PC-3 (cell line): Measurements from ENCODE around the gene MEST. TPM values are rescaled to one million over a fixed set of nuclear protein-coding genes. Genes with fewer than 3 reads are reported as not detected.
"Not testable (repeated sequence)": the region's sequence is repeated elsewhere in the genome, so short reads cannot be mapped to it uniquely, and the experiment has no call there.

Source experiments
- ATAC-seq: fragments of 200-7000 bp; cut with Tn5 transposase; 2 replicates; pipeline ENCODE4 v1.9.1; 2020; ENCODE audit warnings: mild to moderate bottlenecking, moderate library complexity
- BruUV-seq: library from RNA; stranded (reverse); fragments of 400-500 nt; replicated peaks from 2 replicates; lab custom pipeline; 2021; lab: Mats Ljungman, UMichigan
- CTCF ChIA-PET: fragments of 300-600 bp; sonication (Branson Sonifier 250); formaldehyde crosslinking; loops from one replicate; lab custom pipeline; 2022; ENCODE audit warnings: antibody characterized with exemption; lab: Charles Lee
- POLR2A ChIA-PET: fragments of 300-600 bp; sonication (Branson Sonifier 250); formaldehyde crosslinking; loops from one replicate; lab custom pipeline; 2022; ENCODE audit warnings: antibody characterized with exemption; ENCODE audit not compliant: unreplicated experiment; lab: Charles Lee
- DNase-seq: peaks from one replicate; pipeline ENCODE4 v3.0.0-alpha.2; 2015
- H2AFZ ChIP-seq: fragments of 300-600 bp; sonication (generic); 2 replicates; pipeline ENCODE4 v1.6.0; 2016; ENCODE audit warnings: antibody characterized with exemption, low read length
- H3F3A ChIP-seq: fragments of 300-600 bp; sonication (generic); one replicate; pipeline ENCODE4 v1.6.0; 2017; ENCODE audit warnings: antibody characterized with exemption, low read length, control low read depth, mild to moderate bottlenecking; ENCODE audit not compliant: unreplicated experiment
- H3K27ac ChIP-seq: fragments of 300-600 bp; sonication (generic); 2 replicates; pipeline ENCODE4 v1.5.1; 2016; ENCODE audit warnings: mild to moderate bottlenecking, low read length
- H3K27me3 ChIP-seq: fragments of 300-600 bp; sonication (generic); 2 replicates; pipeline ENCODE4 v1.6.1; 2016; ENCODE audit warnings: low read length, mixed read lengths
- H3K36me3 ChIP-seq: fragments of 300-600 bp; sonication (generic); 2 replicates; pipeline ENCODE4 v1.6.1; 2016; ENCODE audit warnings: low read depth, mixed run types, low read length, mixed read lengths
- H3K4me1 ChIP-seq: fragments of 300-600 bp; sonication (generic); 2 replicates; pipeline ENCODE4 v1.5.1; 2016; ENCODE audit warnings: low read length; ENCODE audit not compliant: insufficient read depth
- H3K4me2 ChIP-seq: fragments of 300-600 bp; sonication (generic); 2 replicates; pipeline ENCODE4 v1.6.0; 2016; ENCODE audit warnings: low read length
- H3K4me3 ChIP-seq: fragments of 300-600 bp; sonication (generic); 2 replicates; pipeline ENCODE4 v1.5.1; 2016; ENCODE audit warnings: mild to moderate bottlenecking, low read length, mixed read lengths
- H3K79me2 ChIP-seq: fragments of 300-600 bp; sonication (generic); 2 replicates; pipeline ENCODE4 v1.6.1; 2017; ENCODE audit warnings: low read length, mixed read lengths
- H3K9ac ChIP-seq: fragments of 300-600 bp; sonication (generic); 2 replicates; pipeline ENCODE4 v1.6.0; 2016; ENCODE audit warnings: mild to moderate bottlenecking, low read length
- H3K9me2 ChIP-seq: fragments of 300-600 bp; sonication (generic); replicated peaks from 2 replicates; pipeline ENCODE4 v1.6.1; 2016; ENCODE audit warnings: mixed run types, low read length, mixed read lengths
- H3K9me3 ChIP-seq: fragments of 300-600 bp; sonication (generic); 2 replicates; pipeline ENCODE4 v1.6.1; 2016; ENCODE audit warnings: low read length, mixed read lengths
- H4K20me1 ChIP-seq: fragments of 300-600 bp; sonication (generic); 2 replicates; pipeline ENCODE4 v1.6.1; 2016; ENCODE audit warnings: low read length, mixed read lengths
- EZH2 ChIP-seq: fragments of 300-600 bp; sonication (generic); IDR thresholded peaks from one replicate; pipeline ENCODE4 v1.6.1; 2017; ENCODE audit warnings: antibody characterized with exemption, mild to moderate bottlenecking, low read length; ENCODE audit not compliant: unreplicated experiment
- EZH2phosphoT487 ChIP-seq: fragments of 300-600 bp; sonication (generic); IDR thresholded peaks from 2 replicates; pipeline ENCODE4 v1.6.1; 2018; ENCODE audit warnings: mild to moderate bottlenecking, antibody characterized with exemption, low read length, borderline replicate concordance
- intact Hi-C: fragments of 100-400 bp; cut with micrococcal nuclease; formaldehyde crosslinking; loops from 2 replicates; pipeline ENCODE4 v1.9.0; 2023
- total RNA-seq: library from RNA; depleted of rRNA; stranded (reverse); fragments of >200 nt; gene quantifications from 2 replicates; pipeline ENCODE4 v1.2.3, GENCODE V29; 2014
- TF ChIP-seq, protein P1 (sequence below): fragments of 300-600 bp; sonication (generic); conservative IDR thresholded peaks from 2 replicates; pipeline ENCODE4 v1.5.1; 2017; ENCODE audit warnings: antibody characterized with exemption, low read depth, mild to moderate bottlenecking, low read length

The MEST gene
- total RNA-seq, 1 experiment from 2014 or later, result 25.2 TPM

DNA sequence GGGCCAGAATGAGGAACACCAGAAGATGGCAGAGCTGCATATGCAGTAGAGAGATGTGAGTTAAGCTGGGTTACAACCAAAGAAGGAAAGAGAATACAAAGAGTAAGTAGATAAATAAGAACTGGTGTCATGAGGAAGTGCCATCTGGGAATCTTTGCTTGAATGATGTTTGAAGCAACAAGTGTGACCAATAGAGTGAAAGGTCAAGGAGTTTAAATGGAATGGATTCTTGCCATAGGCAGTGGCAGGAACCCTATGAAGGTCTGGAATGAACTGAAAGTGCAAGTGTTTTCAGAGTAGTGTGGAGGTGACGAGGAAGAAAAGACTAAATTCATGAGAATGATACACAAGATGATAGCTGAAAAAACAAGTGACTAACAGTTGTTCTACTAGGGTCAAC, 21.6 kb downstream of the MEST start:
- Histone ChIP-seq H3K4me1 (no peaks in the 10 kb centered on the region), H3K79me2 (no peaks in the 10 kb centered on the region), H3K4me3 (no peak overlapping the region), H3K9ac (no peak overlapping the region), H4K20me1 (no peaks in the 10 kb centered on the region), H3K36me3 (no peaks in the 10 kb centered on the region), H3F3A (no peaks in the 10 kb centered on the region), H3K9me2 (no peaks in the 10 kb centered on the region), H2AFZ (no peak overlapping the region), H3K27me3 (no peaks in the 10 kb centered on the region), H3K27ac (no peak overlapping the region), H3K9me3 (no peaks in the 10 kb centered on the region), H3K4me2 (no peak overlapping the region)
- DNase-seq, result no peak
- no peak for TF ChIP-seq EZH2
- TF ChIP-seq, protein P1, sequence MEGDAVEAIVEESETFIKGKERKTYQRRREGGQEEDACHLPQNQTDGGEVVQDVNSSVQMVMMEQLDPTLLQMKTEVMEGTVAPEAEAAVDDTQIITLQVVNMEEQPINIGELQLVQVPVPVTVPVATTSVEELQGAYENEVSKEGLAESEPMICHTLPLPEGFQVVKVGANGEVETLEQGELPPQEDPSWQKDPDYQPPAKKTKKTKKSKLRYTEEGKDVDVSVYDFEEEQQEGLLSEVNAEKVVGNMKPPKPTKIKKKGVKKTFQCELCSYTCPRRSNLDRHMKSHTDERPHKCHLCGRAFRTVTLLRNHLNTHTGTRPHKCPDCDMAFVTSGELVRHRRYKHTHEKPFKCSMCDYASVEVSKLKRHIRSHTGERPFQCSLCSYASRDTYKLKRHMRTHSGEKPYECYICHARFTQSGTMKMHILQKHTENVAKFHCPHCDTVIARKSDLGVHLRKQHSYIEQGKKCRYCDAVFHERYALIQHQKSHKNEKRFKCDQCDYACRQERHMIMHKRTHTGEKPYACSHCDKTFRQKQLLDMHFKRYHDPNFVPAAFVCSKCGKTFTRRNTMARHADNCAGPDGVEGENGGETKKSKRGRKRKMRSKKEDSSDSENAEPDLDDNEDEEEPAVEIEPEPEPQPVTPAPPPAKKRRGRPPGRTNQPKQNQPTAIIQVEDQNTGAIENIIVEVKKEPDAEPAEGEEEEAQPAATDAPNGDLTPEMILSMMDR, result no peak
- TF ChIP-seq EZH2phosphoT487, result no peak
- POLR2A ChIA-PET, result interaction anchor here (0.6 kb wide), 1 partner anchor 311 kb away, joined by 4 read pairs; no protein-coding TSS in a partner anchor
- CTCF ChIA-PET, result no interaction called here
- intact Hi-C loops, result no loop called here
- BruUV-seq, result no TSS peak
- no peak for ATAC-seq

DNA sequence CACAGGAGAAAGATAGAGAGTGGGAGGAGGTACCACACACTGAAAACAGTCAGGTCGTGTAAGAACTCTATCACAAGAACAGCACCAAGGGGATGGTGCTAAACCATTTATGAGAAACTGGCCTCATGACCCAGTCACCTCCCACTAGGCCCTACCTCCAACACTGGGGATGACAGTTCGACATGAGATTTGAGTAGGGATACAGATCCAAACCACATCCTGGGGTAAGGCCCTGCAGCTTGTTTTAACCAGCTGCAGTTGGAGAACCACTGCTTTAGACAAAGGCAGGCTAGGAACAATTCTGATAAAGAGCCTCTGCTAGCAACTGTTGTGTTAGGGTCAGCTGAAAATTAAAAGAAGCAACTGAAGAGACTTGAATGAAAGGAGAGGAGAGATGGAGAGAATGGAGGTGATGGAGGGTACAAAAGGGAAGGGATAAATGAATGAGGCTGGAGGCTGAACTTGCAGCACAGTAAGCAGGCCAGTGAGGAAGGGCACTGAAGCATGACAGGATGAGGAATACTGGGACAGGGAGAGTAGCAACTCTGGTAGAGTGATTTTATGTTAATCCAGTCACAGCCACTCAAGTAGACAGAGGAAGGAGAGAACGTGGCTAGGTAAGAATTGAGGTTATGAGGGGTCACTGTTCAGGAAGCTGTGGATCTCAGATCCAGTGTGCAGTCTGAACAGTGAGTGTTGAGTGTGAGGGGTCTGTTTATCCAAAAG, 23.6 kb downstream of the MEST start:
- CTCF ChIA-PET, result no interaction called here
- ATAC-seq (no peak), DNase-seq (no peak)
- Histone ChIP-seq H3K4me2 (no peak overlapping the region), H3K9me2 (no peaks in the 10 kb centered on the region), H3K4me3 (no peak overlapping the region), H3K4me1 (no peaks in the 10 kb centered on the region), H3K79me2 (no peaks in the 10 kb centered on the region), H3K27ac (no peak overlapping the region), H3F3A (no peaks in the 10 kb centered on the region), H3K27me3 (no peaks in the 10 kb centered on the region), H2AFZ (no peak overlapping the region), H4K20me1 (no peaks in the 10 kb centered on the region), H3K9me3 (no peaks in the 10 kb centered on the region), H3K36me3 (no peaks in the 10 kb centered on the region), H3K9ac (no peak overlapping the region)
- TF ChIP-seq, protein P1, result no peak
- TF ChIP-seq EZH2 (no peak), EZH2phosphoT487 (no peak)
- POLR2A ChIA-PET, result no interaction called here
- BruUV-seq, result no TSS peak
- intact Hi-C loops, result no loop called here

DNA sequence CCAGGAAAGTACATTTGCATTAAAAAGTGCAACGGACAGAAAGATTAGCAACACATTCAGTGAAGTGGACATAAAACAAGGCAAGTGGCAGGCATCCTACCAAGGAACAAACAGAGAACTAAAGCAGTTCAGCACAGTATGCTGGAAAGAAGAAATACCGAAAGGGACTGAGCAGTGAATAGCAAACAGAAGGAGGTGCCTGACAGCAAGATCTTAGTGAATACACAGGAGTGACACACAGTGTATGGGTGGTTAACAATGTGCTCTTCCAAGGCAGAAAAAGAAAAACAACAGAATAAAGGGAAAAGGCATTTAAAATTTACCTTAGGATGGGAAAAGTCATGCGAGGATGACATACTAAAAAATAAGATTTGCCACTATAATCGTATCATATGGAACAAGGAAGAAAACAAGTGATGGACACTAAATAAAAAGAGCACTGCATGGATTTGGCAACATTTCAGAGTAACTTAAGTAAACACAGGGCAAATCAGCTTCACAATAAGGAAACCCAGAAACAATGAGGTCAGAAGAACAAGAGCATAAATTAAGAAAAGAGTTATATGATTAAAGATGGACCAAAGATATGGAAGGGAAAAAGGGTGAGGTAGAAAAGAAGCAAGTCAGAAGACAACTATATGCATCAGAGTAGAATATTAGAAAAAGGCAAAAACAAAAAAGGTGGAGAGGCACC, 29.5 kb downstream of the MEST start:
- BruUV-seq, result no TSS peak
- Histone ChIP-seq H3K79me2 (no peaks in the 10 kb centered on the region), H4K20me1 (no peaks in the 10 kb centered on the region), H3K27ac (no peak overlapping the region), H3K4me3 (no peak overlapping the region), H2AFZ (no peak overlapping the region), H3K36me3 (no peaks in the 10 kb centered on the region), H3K27me3 (no peaks in the 10 kb centered on the region), H3F3A (no peaks in the 10 kb centered on the region), H3K9me2 (no peaks in the 10 kb centered on the region), H3K4me1 (no peaks in the 10 kb centered on the region), H3K9me3 (no peaks in the 10 kb centered on the region), H3K4me2 (no peak overlapping the region), H3K9ac (no peak overlapping the region)
- no peak for ATAC-seq
- ChIA-PET POLR2A (no interaction called here), CTCF (no interaction called here)
- TF ChIP-seq EZH2phosphoT487 (no peak), EZH2 (no peak)
- TF ChIP-seq, protein P1, result no peak
- intact Hi-C loops, result no loop called here
- no peak for DNase-seq

DNA sequence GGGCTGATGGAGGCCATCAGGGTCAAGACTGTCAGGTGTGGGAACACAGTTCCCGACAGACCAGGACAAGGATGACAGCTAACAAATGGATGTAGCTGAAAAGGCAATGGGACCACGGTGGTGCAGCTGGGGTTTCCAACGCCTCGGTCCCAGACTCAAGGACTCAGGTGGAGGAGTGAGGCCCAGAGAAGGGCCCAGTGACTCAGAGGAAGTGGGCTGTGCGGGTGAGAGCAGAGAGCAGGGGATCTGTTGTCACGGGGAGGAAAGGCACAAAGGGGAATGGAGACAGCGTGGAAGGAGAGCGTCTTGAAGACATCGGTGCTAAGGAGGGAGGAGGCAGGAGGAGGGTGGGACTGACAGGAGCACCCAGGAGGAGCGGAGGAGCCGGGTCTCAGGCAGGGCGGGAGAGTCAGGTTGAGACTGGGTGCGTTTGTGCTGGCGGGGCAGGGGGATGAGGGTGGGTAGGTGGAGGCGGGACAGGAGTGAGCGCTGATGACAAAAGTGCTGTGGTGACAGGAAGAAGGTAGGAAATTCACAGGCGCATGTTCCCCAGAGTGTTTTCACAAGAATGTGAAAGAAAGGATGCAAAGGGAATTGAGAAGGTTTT, 31.7 kb downstream of the MEST start:
- H4K20me1 ChIP-seq, DNase-seq, H3K4me2 ChIP-seq, H3K4me1 ChIP-seq, H3K36me3 ChIP-seq, H3K27ac ChIP-seq, H3F3A ChIP-seq, H2AFZ ChIP-seq, H3K9ac ChIP-seq, POLR2A ChIA-PET, ATAC-seq, CTCF ChIA-PET, BruUV-seq, intact Hi-C loops, H3K27me3 ChIP-seq, H3K4me3 ChIP-seq, H3K79me2 ChIP-seq, H3K9me3 ChIP-seq, H3K9me2 ChIP-seq: not testable (repeated sequence)
